C4-2B (cell line): ENCODE data around the gene TMEM100.

ENCODE experiments used
- CTCF ChIP-seq: fragments of 450-650 bp; conservative IDR thresholded peaks from 2 replicates; pipeline ENCODE4 v1.5.1; 2017; ENCODE audit warnings: mild to moderate bottlenecking
- ZFX ChIP-seq: fragments of 450-650 bp; IDR thresholded peaks from 2 replicates; pipeline ENCODE4 v1.6.1; 2017

GRCh38 chr17:55683550-55684315 is 38.9 kb downstream of the TMEM100 start:
- TF ChIP-seq CTCF (no peak), ZFX (no peak)
